DND-41 (cell line): ENCODE data around the gene ANKDD1A.

Experiments
- ATAC-seq: fragments of 200-7000 bp; cut with Tn5 transposase; 3 replicates; pipeline ENCODE4 v1.9.1; 2021; ENCODE audit warnings: low read depth; ENCODE audit not compliant: insufficient read depth
- DNase-seq: peaks from one replicate; pipeline ENCODE4 v3.0.0-alpha.2; 2020
- H2AFZ ChIP-seq: 2 replicates; pipeline ENCODE4 v1.6.0; 2012; ENCODE audit warnings: low read depth, low read length
- H3K27ac ChIP-seq: 2 replicates; pipeline ENCODE4 v1.5.1; 2012; ENCODE audit warnings: low read length, inconsistent platforms
- H3K27me3 ChIP-seq: fragments of 200-600 bp; sonication (generic); 2 replicates; pipeline ENCODE4 v1.6.0; 2012; ENCODE audit warnings: low read length, mild to moderate bottlenecking, inconsistent platforms; ENCODE audit not compliant: insufficient read depth, poor library complexity
- H3K36me3 ChIP-seq: 2 replicates; pipeline ENCODE4 v1.5.1; 2012; ENCODE audit warnings: low read length, inconsistent platforms; ENCODE audit not compliant: insufficient read depth
- H3K4me1 ChIP-seq: 2 replicates; pipeline ENCODE4 v1.5.1; 2012; ENCODE audit warnings: mild to moderate bottlenecking, low read length; ENCODE audit not compliant: insufficient read depth
- H3K4me2 ChIP-seq: 2 replicates; pipeline ENCODE4 v1.6.0; 2012; ENCODE audit warnings: mild to moderate bottlenecking, moderate library complexity, low read length, inconsistent platforms; ENCODE audit not compliant: insufficient read depth
- H3K4me3 ChIP-seq, 2 experiments: fragments of 200-600 bp in 1 of 2; shearing (Covaris generic) in 1 of 2; 2 replicates each; pipeline ENCODE4 v1.5.1; 2012 to 2016; ENCODE audit warnings: inconsistent platforms in 2 of 2, low read length in 2 of 2, mild to moderate bottlenecking in 2 of 2, low read depth in 1 of 2, moderate library complexity in 1 of 2
- H3K79me2 ChIP-seq: 2 replicates; pipeline ENCODE4 v1.6.0; 2012; ENCODE audit warnings: low read length, inconsistent platforms; ENCODE audit not compliant: insufficient read depth
- H3K9ac ChIP-seq: 2 replicates; pipeline ENCODE4 v1.6.0; 2012; ENCODE audit warnings: low read depth, mild to moderate bottlenecking, inconsistent platforms, low read length, moderate library complexity
- H3K9me3 ChIP-seq: 2 replicates; pipeline ENCODE4 v1.5.1; 2012; ENCODE audit warnings: low read length, moderate library complexity, mild to moderate bottlenecking, inconsistent platforms; ENCODE audit not compliant: insufficient read depth, severe bottlenecking
- H4K20me1 ChIP-seq: 2 replicates; pipeline ENCODE4 v1.6.0; 2012; ENCODE audit warnings: low read length; ENCODE audit not compliant: insufficient read depth
- CTCF ChIP-seq: IDR thresholded peaks from 2 replicates; pipeline ENCODE4 v1.5.1; 2012; ENCODE audit warnings: borderline replicate concordance, low read length, moderate library complexity, mild to moderate bottlenecking; ENCODE audit not compliant: poor library complexity, severe bottlenecking; ENCODE audit errors: extremely low read depth
- EZH2 ChIP-seq: IDR thresholded peaks from 3 replicates; pipeline ENCODE4 v1.6.1; 2012; ENCODE audit warnings: borderline replicate concordance, low read depth, mild to moderate bottlenecking, moderate library complexity, low read length, inconsistent platforms; ENCODE audit not compliant: severe bottlenecking

The ANKDD1A gene

GRCh38 chr15:64949383-64950186 lies 37.9 kb downstream of the ANKDD1A start:
- H3K9ac ChIP-seq: no peak overlapping the region
- no peaks in the 10 kb centered on the region for H3K27me3 ChIP-seq
- DNase-seq (no peak), ATAC-seq (no peak)
- H2AFZ ChIP-seq: no peak overlapping the region
- H3K9me3 ChIP-seq: no peaks in the 10 kb centered on the region
- no peaks in the 10 kb centered on the region for H3K79me2 ChIP-seq
- no peaks in the 10 kb centered on the region for H3K36me3 ChIP-seq
- H3K4me1 ChIP-seq: no peaks in the 10 kb centered on the region
- no peak overlapping the region for H3K4me3 ChIP-seq
- no peaks in the 10 kb centered on the region for H4K20me1 ChIP-seq
- no peak overlapping the region for H3K27ac ChIP-seq
- no peak overlapping the region for H3K4me2 ChIP-seq
- TF ChIP-seq CTCF: no peak
- no peak for TF ChIP-seq EZH2

- H3K4me2 ChIP-seq: no peak overlapping the region
- H3K4me1 ChIP-seq: no peaks in the 10 kb centered on the region
- no peak overlapping the region for H3K27ac ChIP-seq
- DNase-seq (no peak), ATAC-seq (no peak)
- no peak overlapping the region for H3K4me3 ChIP-seq
- H3K9ac ChIP-seq: no peak overlapping the region
- H3K27me3 ChIP-seq: no peaks in the 10 kb centered on the region
- H3K79me2 ChIP-seq: no peaks in the 10 kb centered on the region
- no peak overlapping the region for H2AFZ ChIP-seq
- peaks cover 7% of the 10 kb centered on the region; the same call in 1 of the 2 replicates for H3K36me3 ChIP-seq
- H3K9me3 ChIP-seq: no peaks in the 10 kb centered on the region
- no peak for TF ChIP-seq CTCF
- H4K20me1 ChIP-seq: no peaks in the 10 kb centered on the region
Observed at GRCh38 chr15:64950888-64951287, 39.2 kb downstream of the ANKDD1A start.

- Histone ChIP-seq H3K9me3 (no peaks in the 10 kb centered on the region), H3K4me2 (no peak overlapping the region), H3K36me3 (peaks cover 8% of the 10 kb centered on the region; the same call in 1 of the 2 replicates), H3K9ac (no peak overlapping the region), H3K4me3 (no peak overlapping the region), H3K27me3 (no peaks in the 10 kb centered on the region), H2AFZ (no peak overlapping the region), H3K4me1 (no peaks in the 10 kb centered on the region), H3K79me2 (no peaks in the 10 kb centered on the region), H3K27ac (no peak overlapping the region), H4K20me1 (no peaks in the 10 kb centered on the region)
- no peak for DNase-seq
- no peak for TF ChIP-seq EZH2
- no peak for TF ChIP-seq CTCF
- no peak for ATAC-seq
Observed at GRCh38 chr15:64951777-64952418, 40.2 kb downstream of the ANKDD1A start.
